ENCODE measurements around the gene MYO5B.

MYO5B gene

GRCh38 chr18:49863769-49864621, 331.0 kb downstream of the MYO5B start:
- no peak overlapping the region for H3K27ac ChIP-seq
- TF ChIP-seq ZFX (IDR thresholded peaks at IDR 0.05) (no peak), CTCF (conservative IDR thresholded peaks at IDR 0.05) (no peak)

GRCh38 chr18:49862656-49863385, 332.1 kb downstream of the MYO5B start:
- H3K27ac ChIP-seq: no peak overlapping the region

GRCh38 chr18:49861659-49862058, 333.3 kb downstream of the MYO5B start:
- TF ChIP-seq ZFX (IDR thresholded peaks at IDR 0.05) (no peak), CTCF (conservative IDR thresholded peaks at IDR 0.05) (peak; percentile 41)
- no peak overlapping the region for H3K27ac ChIP-seq

More at GRCh38 chr18:49862656-49863385, 332.1 kb downstream of the MYO5B start:
- TF ChIP-seq ZFX (IDR thresholded peaks at IDR 0.05) (no peak), CTCF (conservative IDR thresholded peaks at IDR 0.05) (no peak)

GRCh38 chr18:49859725-49860124, 335.2 kb downstream of the MYO5B start:
- TF ChIP-seq CTCF (conservative IDR thresholded peaks at IDR 0.05) (no peak), ZFX (IDR thresholded peaks at IDR 0.05) (no peak)

GRCh38 chr18:49859021-49859359, 336.0 kb downstream of the MYO5B start:
- no peak overlapping the region for H3K27ac ChIP-seq
- TF ChIP-seq ZFX (IDR thresholded peaks at IDR 0.05): no peak
- TF ChIP-seq CTCF (conservative IDR thresholded peaks at IDR 0.05): peak; percentile 72

More at GRCh38 chr18:49859725-49860124, 335.2 kb downstream of the MYO5B start:
- H3K27ac ChIP-seq: no peak overlapping the region

- no peak for TF ChIP-seq ZFX (IDR thresholded peaks at IDR 0.05)
- TF ChIP-seq CTCF (conservative IDR thresholded peaks at IDR 0.05): peak; percentile 92
- H3K27ac ChIP-seq: 0 out of 2 replicates have a peak overlapping the region, but pooled peaks have one; percentile 6
Measured at GRCh38 chr18:49858309-49859020, 336.5 kb downstream of the MYO5B start.
